Upper lobe of left lung (tissue), 6 donors: ENCODE results near the gene SRBD1. TPM values are rescaled to one million over a fixed set of nuclear protein-coding genes. Genes with fewer than 3 reads are reported as not detected.
A peak's percentile ranks its signal among the peaks of the same experiment; 100 is the strongest.

Experiments used
- ATAC-seq, 2 donors: fragments of 200-7000 bp; cut with Tn5 transposase; one replicate each; pipeline ENCODE4 v1.9.1; 2022; ENCODE audit warnings: mild to moderate bottlenecking in 2 of 2, moderate library complexity in 2 of 2; ENCODE audit not compliant: low FRiP score in 2 of 2
- DNase-seq, 2 donors: peaks; one replicate each; pipeline ENCODE4 v3.0.0-alpha.2; 2019 to 2020
- H3K27ac ChIP-seq, 4 donors: fragments of 200-600 bp; sonication (generic); one replicate each; pipeline ENCODE4 v1.5.1; 2016 to 2019
- H3K27me3 ChIP-seq, 4 donors: fragments of 200-600 bp; sonication (generic); one replicate each; pipeline ENCODE4 v1.5.1; 2017 to 2019
- H3K36me3 ChIP-seq, 4 donors: fragments of 200-600 bp; sonication (generic); one replicate each; pipeline ENCODE4 v1.5.1; 2016 to 2019
- H3K4me1 ChIP-seq, 4 donors: fragments of 200-600 bp; sonication (generic); one replicate each; pipeline ENCODE4 v1.5.1; 2018 to 2019
- H3K4me3 ChIP-seq, 4 donors: fragments of 200-600 bp; sonication (generic); one replicate each; pipeline ENCODE4 v1.5.1; 2017 to 2019; ENCODE audit warnings: mild to moderate bottlenecking in 2 of 4, moderate library complexity in 1 of 4
- H3K9me3 ChIP-seq, 4 donors: fragments of 200-600 bp; sonication (generic); one replicate each; pipeline ENCODE4 v1.5.1; 2018 to 2019
- CTCF ChIP-seq, 6 experiments: fragments of 450-650 bp in 4 of 6; fragments of 200-600 bp in 2 of 6; sonication (generic) in 2 of 6; IDR thresholded peaks; one replicate each; pipeline ENCODE4 v1.5.1; 2016 to 2019; ENCODE audit warnings: antibody characterized with exemption in 6 of 6
- EP300 ChIP-seq, 4 donors: sonication (generic); formaldehyde crosslinking; IDR thresholded peaks; one replicate each; pipeline ENCODE4 v1.5.1; 2017; ENCODE audit warnings: antibody characterized with exemption in 4 of 4, control low read depth in 2 of 4
- POLR2A ChIP-seq, 4 donors: fragments of 450-650 bp; IDR thresholded peaks; one replicate each; pipeline ENCODE4 v1.5.1; 2016 to 2017; ENCODE audit warnings: antibody characterized with exemption in 4 of 4, mild to moderate bottlenecking in 2 of 4
- POLR2AphosphoS5 ChIP-seq, 2 donors: sonication (generic); formaldehyde crosslinking; IDR thresholded peaks; one replicate each; pipeline ENCODE4 v1.5.1; 2017; ENCODE audit warnings: antibody characterized with exemption in 2 of 2
- WGBS, 2 donors: methylation state at CpG; one replicate each; pipeline ENCODE4 v1.1.5; 2017 to 2018; 5-methylcytosine and 5-hydroxymethylcytosine counted together
- total RNA-seq, 6 donors: library from RNA; depleted of rRNA in 4 of 6; stranded (reverse); fragments of >200 nt in 4 of 6; gene quantifications; one replicate each; pipeline versions ENCODE4 v1.1.0 to v1.2.1, GENCODE V29; 2016 to 2021
- donor health status: DM: no; HTN: no; CAD: no; lungs with moderate emphysema.
- donor health status: DM: no; HTN: yes; CAD: no; lungs with severe emphysema.

The SRBD1 gene
- total RNA-seq, 6 donors from 2014 or later: 16.4 to 38.3 (median 19.0) TPM

- TF ChIP-seq EP300 (IDR thresholded peaks at IDR 0.05) (peak in 1 of 4 donors; percentile 31), CTCF (IDR thresholded peaks at IDR 0.05) (peak in 2 of 6 experiments; percentile 15 to 45), POLR2A (IDR thresholded peaks at IDR 0.05) (no peak), POLR2AphosphoS5 (IDR thresholded peaks at IDR 0.05) (peak in 1 of 2 donors; percentile 28)
- Histone ChIP-seq H3K9me3 (no peaks in the 10 kb centered on the region), H3K27ac (peak overlapping the region; percentile 85 to 97 (median 89)), H3K4me1 (peaks cover 10 to 32% (median 14%) of the 10 kb centered on the region in 4 donors), H3K36me3 (no peaks in the 10 kb centered on the region), H3K4me3 (peak overlapping the region; percentile 79 to 98 (median 85)), H3K27me3 (no peaks in the 10 kb centered on the region)
- ATAC-seq: peak; percentile 87 to 88
- DNase-seq: peak; percentile 56 to 78
- WGBS, 2 donors: 1% methylated on average over 14 to 23 of the region's 23 CpGs
Measured at GRCh38 chr2:45610281-45611019, 617 bp downstream of the SRBD1 start.

DNA sequence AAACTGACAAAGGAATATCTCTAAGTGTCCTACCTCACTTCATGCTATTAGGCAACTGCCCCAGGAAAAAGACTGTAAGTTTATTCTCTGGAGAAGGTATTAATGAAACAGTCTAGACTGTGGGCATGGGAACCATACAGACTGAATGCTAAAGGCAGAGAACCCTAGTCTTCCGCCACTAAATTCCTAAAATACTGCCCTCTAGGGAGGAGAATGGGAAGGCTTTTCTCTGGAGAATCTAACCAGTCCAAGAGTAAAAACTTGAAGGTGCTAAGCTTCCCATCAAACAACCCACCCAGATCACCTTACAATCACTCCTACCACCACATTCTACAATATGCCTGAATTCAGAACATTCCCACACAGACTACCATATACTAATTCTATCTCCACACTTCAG lies 3.4 kb downstream of the SRBD1 start:
- no peaks in the 10 kb centered on the region for H3K27me3 ChIP-seq
- no peak overlapping the region for H3K4me3 ChIP-seq
- H3K27ac ChIP-seq: no peak overlapping the region
- no peaks in the 10 kb centered on the region for H3K9me3 ChIP-seq
- DNase-seq: no peak
- ATAC-seq: no peak
- TF ChIP-seq CTCF (IDR thresholded peaks at IDR 0.05): peak in 2 of 6 experiments; percentile 8 to 24
- TF ChIP-seq EP300 (IDR thresholded peaks at IDR 0.05): no peak
- TF ChIP-seq POLR2A (IDR thresholded peaks at IDR 0.05): no peak
- no peak for TF ChIP-seq POLR2AphosphoS5 (IDR thresholded peaks at IDR 0.05)
- H3K4me1 ChIP-seq: peaks cover 10 to 32% (median 14%) of the 10 kb centered on the region in 4 donors
- H3K36me3 ChIP-seq: peaks cover 0 to 12% (median 2%) of the 10 kb centered on the region in 4 donors
- 70 to 88% methylated on average over 1 of the region's 1 CpG for WGBS, 2 donors

DNA sequence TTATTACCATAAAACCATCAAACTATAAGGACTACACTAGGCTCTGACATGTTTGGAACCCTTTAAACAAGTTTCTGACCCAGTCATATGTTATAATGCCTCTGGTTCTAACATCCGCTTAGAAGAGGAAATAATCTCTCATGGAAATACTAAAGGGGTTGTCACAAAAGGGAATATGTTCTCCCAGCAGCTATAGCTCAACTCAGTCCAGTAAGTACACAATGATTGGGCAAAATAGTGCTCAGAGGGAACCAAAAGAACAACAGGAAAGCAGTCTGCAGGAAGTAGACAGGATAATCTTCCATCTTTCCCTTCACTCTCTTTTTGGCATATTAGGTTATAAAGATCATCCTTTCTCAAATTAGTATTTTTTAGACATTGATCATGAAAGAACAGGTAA lies 4.3 kb downstream of the SRBD1 start:
- ATAC-seq: no peak
- TF ChIP-seq POLR2A (IDR thresholded peaks at IDR 0.05) (no peak), POLR2AphosphoS5 (IDR thresholded peaks at IDR 0.05) (no peak), EP300 (IDR thresholded peaks at IDR 0.05) (no peak), CTCF (IDR thresholded peaks at IDR 0.05) (no peak)
- WGBS, 2 donors: 35 to 48% methylated on average over 1 of the region's 1 CpG
- peaks cover 0 to 15% (median 4%) of the 10 kb centered on the region in 4 donors for H3K36me3 ChIP-seq
- no peaks in the 10 kb centered on the region for H3K9me3 ChIP-seq
- peak overlapping the region in 2 of 4 donors; percentile 5 to 32 for H3K27ac ChIP-seq
- H3K4me1 ChIP-seq: peaks cover 10 to 28% (median 13%) of the 10 kb centered on the region in 4 donors
- H3K27me3 ChIP-seq: no peaks in the 10 kb centered on the region
- H3K4me3 ChIP-seq: no peak overlapping the region
- DNase-seq: no peak

GRCh38 chr2:45605116-45605515 lies 6.0 kb downstream of the SRBD1 start:
- peaks cover 5 to 32% (median 9%) of the 10 kb centered on the region in 4 donors for H3K36me3 ChIP-seq
- ATAC-seq (no peak), DNase-seq (no peak)
- WGBS, 2 donors: 81 to 87% methylated on average over 2 of the region's 2 CpGs
- no peaks in the 10 kb centered on the region for H3K9me3 ChIP-seq
- TF ChIP-seq POLR2A (IDR thresholded peaks at IDR 0.05) (no peak), POLR2AphosphoS5 (IDR thresholded peaks at IDR 0.05) (no peak), CTCF (IDR thresholded peaks at IDR 0.05) (no peak)
- no peaks in the 10 kb centered on the region for H3K27me3 ChIP-seq
- no peak overlapping the region for H3K27ac ChIP-seq
- H3K4me3 ChIP-seq: no peak overlapping the region
- peaks cover 4 to 20% (median 8%) of the 10 kb centered on the region in 4 donors for H3K4me1 ChIP-seq
